Gastrocnemius medialis (tissue), 4 donors: ENCODE results near the gene XPO6.

Experiments
- POLR2A ChIP-seq, 2 donors: fragments of 450-650 bp; IDR thresholded peaks; one replicate each; pipeline ENCODE4 v1.6.1; 2017; ENCODE audit warnings: antibody characterized with exemption in 2 of 2, mild to moderate bottlenecking in 2 of 2, moderate library complexity in 2 of 2
- TF ChIP-seq, protein P1 (sequence below), 5 experiments: fragments of 450-650 bp in 3 of 5; fragments of 200-600 bp in 2 of 5; sonication (generic) in 2 of 5; IDR thresholded peaks in 4 of 5; conservative IDR thresholded peaks in 1 of 5; 1 replicate in 4 of 5; 2 replicates in 1 of 5; pipeline ENCODE4 v1.5.1; 2016 to 2019; ENCODE audit warnings: antibody characterized with exemption in 5 of 5, mild to moderate bottlenecking in 3 of 5, moderate library complexity in 3 of 5

DNA sequence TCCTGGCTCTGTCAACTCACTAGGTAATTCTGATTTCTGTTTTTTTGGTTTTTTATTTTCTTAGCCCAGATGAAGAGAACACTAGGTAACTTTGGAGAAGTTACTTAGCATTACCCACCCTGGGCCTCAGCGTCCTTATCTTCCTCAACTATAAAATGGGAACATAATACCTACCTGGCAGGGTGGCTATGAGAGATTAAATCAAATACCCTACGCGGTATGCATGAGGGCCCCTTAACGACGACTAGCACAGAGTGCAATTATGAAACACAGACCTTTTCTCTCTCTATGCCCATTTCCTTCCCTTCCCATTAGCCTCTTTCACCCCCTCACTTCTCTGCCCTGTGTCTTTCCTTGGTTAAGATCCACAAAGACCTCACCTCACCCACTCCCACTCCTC, 11.1 kb downstream of the XPO6 start:
- TF ChIP-seq, protein P1, sequence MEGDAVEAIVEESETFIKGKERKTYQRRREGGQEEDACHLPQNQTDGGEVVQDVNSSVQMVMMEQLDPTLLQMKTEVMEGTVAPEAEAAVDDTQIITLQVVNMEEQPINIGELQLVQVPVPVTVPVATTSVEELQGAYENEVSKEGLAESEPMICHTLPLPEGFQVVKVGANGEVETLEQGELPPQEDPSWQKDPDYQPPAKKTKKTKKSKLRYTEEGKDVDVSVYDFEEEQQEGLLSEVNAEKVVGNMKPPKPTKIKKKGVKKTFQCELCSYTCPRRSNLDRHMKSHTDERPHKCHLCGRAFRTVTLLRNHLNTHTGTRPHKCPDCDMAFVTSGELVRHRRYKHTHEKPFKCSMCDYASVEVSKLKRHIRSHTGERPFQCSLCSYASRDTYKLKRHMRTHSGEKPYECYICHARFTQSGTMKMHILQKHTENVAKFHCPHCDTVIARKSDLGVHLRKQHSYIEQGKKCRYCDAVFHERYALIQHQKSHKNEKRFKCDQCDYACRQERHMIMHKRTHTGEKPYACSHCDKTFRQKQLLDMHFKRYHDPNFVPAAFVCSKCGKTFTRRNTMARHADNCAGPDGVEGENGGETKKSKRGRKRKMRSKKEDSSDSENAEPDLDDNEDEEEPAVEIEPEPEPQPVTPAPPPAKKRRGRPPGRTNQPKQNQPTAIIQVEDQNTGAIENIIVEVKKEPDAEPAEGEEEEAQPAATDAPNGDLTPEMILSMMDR (IDR thresholded peaks at IDR 0.05 in 4 of 5, conservative IDR thresholded peaks at IDR 0.05 in 1 of 5): no peak
- no peak for TF ChIP-seq POLR2A (IDR thresholded peaks at IDR 0.05)
